Measurements from ENCODE around the gene NHEJ1.

The NHEJ1 gene

GRCh38 chr2:219125225-219125885 is 35.3 kb downstream of the NHEJ1 start:
- no peak for TF ChIP-seq CTCF (conservative IDR thresholded peaks at IDR 0.05)
- H3K27ac ChIP-seq, result peak overlapping the region; percentile 97

GRCh38 chr2:219124381-219125110 is 36.1 kb downstream of the NHEJ1 start:
- no peak for TF ChIP-seq CTCF (conservative IDR thresholded peaks at IDR 0.05)
- H3K27ac ChIP-seq, result peak overlapping the region; percentile 97

- H3K27ac ChIP-seq, result peak overlapping the region; percentile 97
- no peak for TF ChIP-seq CTCF (conservative IDR thresholded peaks at IDR 0.05)
These were observed 37.1 kb downstream of the NHEJ1 start for GRCh38 chr2:219123356-219124135.

- H3K27ac ChIP-seq, result peak overlapping the region; percentile 97
These were observed 38.2 kb downstream of the NHEJ1 start for GRCh38 chr2:219122202-219122980.

GRCh38 chr2:219120082-219120481 is 40.5 kb downstream of the NHEJ1 start:
- H3K27ac ChIP-seq, result peak overlapping the region; percentile 97; the same call in 1 of the 2 replicates
- TF ChIP-seq CTCF (conservative IDR thresholded peaks at IDR 0.05), result no peak

More at GRCh38 chr2:219122202-219122980, 38.2 kb downstream of the NHEJ1 start:
- no peak for TF ChIP-seq CTCF (conservative IDR thresholded peaks at IDR 0.05)

GRCh38 chr2:219119422-219120043 is 41.1 kb downstream of the NHEJ1 start:
- TF ChIP-seq CTCF (conservative IDR thresholded peaks at IDR 0.05), result peak; percentile 85
- peak overlapping the region; percentile 97; the same call in 1 of the 2 replicates for H3K27ac ChIP-seq
